Lung (tissue), 12 donors: Measurements from ENCODE around the gene CYRIA. TPM values are rescaled to one million over a fixed set of nuclear protein-coding genes. Genes with fewer than 3 reads are reported as not detected.
A peak's percentile ranks its signal among the peaks of the same experiment; 100 is the strongest.

ENCODE experiments used
- ATAC-seq: fragments of 200-7000 bp; cut with Tn5 transposase; one replicate; pipeline ENCODE4 v1.9.1; 2020; ENCODE audit warnings: moderate number of reproducible peaks; ENCODE audit not compliant: insufficient read depth, low FRiP score
- DNase-seq, 3 donors: peaks; one replicate each; pipeline ENCODE4 v3.0.0-alpha.2; 2013 to 2017
- H3K27ac ChIP-seq, 2 donors: one replicate each; pipeline ENCODE4 v1.5.1; 2013; ENCODE audit warnings: mild to moderate bottlenecking in 2 of 2, moderate library complexity in 2 of 2, control low read depth in 1 of 2, inconsistent platforms in 1 of 2, low read depth in 1 of 2, low read length in 1 of 2
- H3K27me3 ChIP-seq, 3 donors: one replicate each; pipeline ENCODE4 v1.5.1; 2013; ENCODE audit warnings: low read length in 2 of 3; ENCODE audit not compliant: control insufficient read depth in 3 of 3, insufficient read depth in 3 of 3
- H3K36me3 ChIP-seq, 4 donors: one replicate each; pipeline ENCODE4 v1.5.1; 2013; ENCODE audit warnings: low read length in 4 of 4, mild to moderate bottlenecking in 1 of 4, moderate library complexity in 1 of 4; ENCODE audit not compliant: control insufficient read depth in 4 of 4, insufficient read depth in 4 of 4
- H3K4me1 ChIP-seq, 5 donors: one replicate each; pipeline ENCODE4 v1.5.1; 2013; ENCODE audit warnings: low read length in 5 of 5, mild to moderate bottlenecking in 2 of 5, moderate library complexity in 1 of 5; ENCODE audit not compliant: control insufficient read depth in 5 of 5, insufficient read depth in 5 of 5
- H3K4me3 ChIP-seq: one replicate; pipeline ENCODE4 v1.5.1; 2013; ENCODE audit warnings: mild to moderate bottlenecking, control low read depth, moderate library complexity
- H3K9ac ChIP-seq, 2 donors: one replicate each; pipeline ENCODE4 v1.5.1; 2013; ENCODE audit warnings: low read length in 2 of 2, control low read depth in 1 of 2; ENCODE audit not compliant: insufficient read depth in 1 of 2
- H3K9me3 ChIP-seq, 4 donors: one replicate each; pipeline ENCODE4 v1.5.1; 2013; ENCODE audit warnings: low read length in 3 of 4, mild to moderate bottlenecking in 1 of 4, moderate library complexity in 1 of 4; ENCODE audit not compliant: control insufficient read depth in 4 of 4, insufficient read depth in 3 of 4
- CTCF ChIP-seq: IDR thresholded peaks from 2 replicates; pipeline ENCODE4 v1.5.1; 2012; ENCODE audit warnings: mild to moderate bottlenecking; ENCODE audit errors: control extremely low read depth, extremely low read depth
- WGBS, 2 donors: extraction: QIAGEN DNeasy Blood & Tissue Kit; methylation state at CpG; one replicate each; pipeline ENCODE4 v1.1.7; 2013; 5-methylcytosine and 5-hydroxymethylcytosine counted together
- polyA plus RNA-seq, 2 donors: library from polyadenylated mRNA; stranded (reverse); fragments of 200-250 nt; gene quantifications; one replicate each; pipeline ENCODE4 v1.2.1, GENCODE V29; 2013
- total RNA-seq, 2 donors: library from RNA; depleted of rRNA in 1 of 2; stranded (reverse); fragments of >200 nt in 1 of 2; gene quantifications; one replicate each; pipeline ENCODE4 v1.2.1, GENCODE V29; 2014 to 2021
- donor health status: control.
- donor health status: control.
- donor health status: Bipolar disorder and iron deficiency.
- donor health status: healthy.
- donor health status: DM: yes; HTN: yes; CAD: no.

Gene CYRIA
- total and polyA plus RNA-seq, 4 donors = 4.3 to 23.6 (median 16.6) TPM

GRCh38 chr2:16677875-16678274, 12.2 kb upstream of the CYRIA start:
- no peak overlapping the region for H3K4me3 ChIP-seq
- H3K4me1 ChIP-seq = peaks cover 0 to 4% (median 0%) of the 10 kb centered on the region in 5 donors
- TF ChIP-seq CTCF = no peak
- 92 to 95% methylated on average over 1 of the region's 1 CpG for WGBS, 2 donors
- ATAC-seq (no peak), DNase-seq (no peak)
- no peaks in the 10 kb centered on the region for H3K27me3 ChIP-seq
- H3K9me3 ChIP-seq = no peaks in the 10 kb centered on the region
- no peaks in the 10 kb centered on the region for H3K36me3 ChIP-seq
- H3K9ac ChIP-seq = no peak overlapping the region
- H3K27ac ChIP-seq = no peak overlapping the region

- H3K27me3 ChIP-seq = no peaks in the 10 kb centered on the region
- no peaks in the 10 kb centered on the region for H3K9me3 ChIP-seq
- H3K36me3 ChIP-seq = no peaks in the 10 kb centered on the region
- WGBS, 2 donors = 86 to 91% methylated on average over 3 of the region's 3 CpGs
- no peak overlapping the region for H3K9ac ChIP-seq
- TF ChIP-seq CTCF = no peak
- ATAC-seq = no peak
- no peak for DNase-seq
- no peak overlapping the region for H3K27ac ChIP-seq
- no peak overlapping the region for H3K4me3 ChIP-seq
- H3K4me1 ChIP-seq = peaks cover 0 to 4% (median 0%) of the 10 kb centered on the region in 5 donors
Measured at GRCh38 chr2:16675781-16676180, 10.1 kb upstream of the CYRIA start.

GRCh38 chr2:16674154-16674553, 8.5 kb upstream of the CYRIA start:
- no peaks in the 10 kb centered on the region for H3K9me3 ChIP-seq
- no peak for TF ChIP-seq CTCF
- no peaks in the 10 kb centered on the region for H3K27me3 ChIP-seq
- 95 to 98% methylated on average over 1 of the region's 1 CpG for WGBS, 2 donors
- ATAC-seq = no peak
- no peak overlapping the region for H3K27ac ChIP-seq
- no peak overlapping the region for H3K4me3 ChIP-seq
- H3K4me1 ChIP-seq = peaks cover 0 to 7% (median 0%) of the 10 kb centered on the region in 5 donors
- H3K9ac ChIP-seq = no peak overlapping the region
- no peak for DNase-seq
- no peaks in the 10 kb centered on the region for H3K36me3 ChIP-seq

- Histone ChIP-seq H3K4me1 (peaks cover 0 to 8% (median 0%) of the 10 kb centered on the region in 5 donors), H3K9ac (no peak overlapping the region), H3K27ac (no peak overlapping the region), H3K36me3 (no peaks in the 10 kb centered on the region), H3K9me3 (no peaks in the 10 kb centered on the region), H3K4me3 (no peak overlapping the region), H3K27me3 (no peaks in the 10 kb centered on the region)
- ATAC-seq (no peak), DNase-seq (peak in 1 of 3 donors; percentile 50)
- 97% methylated on average over 1 of the region's 1 CpG for WGBS, 2 donors
- no peak for TF ChIP-seq CTCF
Measured at GRCh38 chr2:16671760-16672159, 6.1 kb upstream of the CYRIA start.
